Measurements from ENCODE around the gene SLC2A13. TPM values are rescaled to one million over a fixed set of nuclear protein-coding genes. Genes with fewer than 3 reads are reported as not detected.

The SLC2A13 gene
- total and polyA plus RNA-seq, 2 donors (not counting 3 experiments of a cell fraction or from before 2014, with no cell fraction given), result 1.2 to 4.9 TPM

DNA sequence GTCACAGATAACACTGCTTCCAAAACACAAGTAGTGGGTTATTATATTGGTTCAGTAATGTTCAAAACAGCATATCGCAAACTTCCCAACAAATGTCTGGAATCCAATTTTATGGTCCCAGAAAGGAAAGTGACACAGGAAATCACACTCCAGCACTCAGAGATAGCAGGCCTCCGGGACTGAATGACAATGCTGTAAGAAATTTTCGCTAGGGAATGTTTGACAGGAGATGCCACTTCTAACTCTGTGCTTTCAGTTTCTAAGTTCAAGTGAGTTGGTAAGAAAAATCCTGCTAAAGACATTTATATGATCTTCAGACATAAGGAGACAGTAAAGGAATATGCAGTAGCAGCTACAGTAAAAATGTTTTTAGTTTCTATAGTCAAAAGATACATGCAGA is 93.2 kb downstream of the SLC2A13 start:
- Histone ChIP-seq H3K27ac (ENCODE audit: insufficient read depth, low read depth, low read length) (no peak overlapping the region), H2AFZ (ENCODE audit: low read depth, low read length) (peak overlapping the region; percentile 17), H3K9me1 (replicated peaks; ENCODE audit: control insufficient read depth, extremely low read depth, insufficient read depth, low read length) (no peaks in the 10 kb centered on the region), H3K4me2 (ENCODE audit: insufficient read depth, low read length) (peak overlapping the region; percentile 62), H3K4me3 (replicated peaks in 1 of 3; ENCODE audit: insufficient read depth in 1 of 3, low read depth in 1 of 3, low read length in 3 of 3) (no peak overlapping the region), H3K79me2 (ENCODE audit: control insufficient read depth, insufficient read depth, low read length) (no peaks in the 10 kb centered on the region), H4K20me1 (replicated peaks; ENCODE audit: control insufficient read depth, extremely low read depth, insufficient read depth, low read length) (no peaks in the 10 kb centered on the region), H3K36me3 (ENCODE audit: control insufficient read depth in 2 of 2, extremely low read depth in 1 of 2, insufficient read depth in 2 of 2, low read length in 2 of 2) (no peaks in the 10 kb centered on the region), H3K4me1 (ENCODE audit: control insufficient read depth, extremely low read depth, insufficient read depth, low read length) (no peaks in the 10 kb centered on the region), H3K9me3 (replicated peaks; ENCODE audit: control insufficient read depth, insufficient read depth, low read length) (no peaks in the 10 kb centered on the region), H3K9ac (replicated peaks; ENCODE audit: extremely low read depth, insufficient read depth, low read length) (no peak overlapping the region), H3K27me3 (ENCODE audit: control insufficient read depth in 2 of 2, insufficient read depth in 2 of 2, low read length in 2 of 2) (no peaks in the 10 kb centered on the region)
- FAIRE-seq, result no peak
- TF ChIP-seq FOS (IDR thresholded peaks at IDR 0.05; ENCODE audit: borderline replicate concordance, insufficient read depth, low read length) (no peak), POLR2A (IDR thresholded peaks at IDR 0.05; ENCODE audit: low read depth, low read length) (no peak), MYC (IDR thresholded peaks at IDR 0.05; ENCODE audit: low read depth, low read length) (no peak), GATA2 (IDR thresholded peaks at IDR 0.05; ENCODE audit: insufficient read depth, insufficient read length, low read depth, low read length) (no peak), JUN (IDR thresholded peaks at IDR 0.05; ENCODE audit: borderline replicate concordance, insufficient read depth, insufficient read length, low read depth) (no peak), EZH2 (IDR thresholded peaks at IDR 0.05; ENCODE audit: borderline replicate concordance, low read depth, low read length, severe bottlenecking) (no peak), POLR2AphosphoS5 (IDR thresholded peaks at IDR 0.05; ENCODE audit: insufficient read depth, low read depth, low read length) (no peak)
- TF ChIP-seq, protein P1, sequence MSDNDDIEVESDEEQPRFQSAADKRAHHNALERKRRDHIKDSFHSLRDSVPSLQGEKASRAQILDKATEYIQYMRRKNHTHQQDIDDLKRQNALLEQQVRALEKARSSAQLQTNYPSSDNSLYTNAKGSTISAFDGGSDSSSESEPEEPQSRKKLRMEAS (IDR thresholded peaks at IDR 0.05; ENCODE audit: insufficient read depth, insufficient read length), result no peak
- TF ChIP-seq, protein P2, sequence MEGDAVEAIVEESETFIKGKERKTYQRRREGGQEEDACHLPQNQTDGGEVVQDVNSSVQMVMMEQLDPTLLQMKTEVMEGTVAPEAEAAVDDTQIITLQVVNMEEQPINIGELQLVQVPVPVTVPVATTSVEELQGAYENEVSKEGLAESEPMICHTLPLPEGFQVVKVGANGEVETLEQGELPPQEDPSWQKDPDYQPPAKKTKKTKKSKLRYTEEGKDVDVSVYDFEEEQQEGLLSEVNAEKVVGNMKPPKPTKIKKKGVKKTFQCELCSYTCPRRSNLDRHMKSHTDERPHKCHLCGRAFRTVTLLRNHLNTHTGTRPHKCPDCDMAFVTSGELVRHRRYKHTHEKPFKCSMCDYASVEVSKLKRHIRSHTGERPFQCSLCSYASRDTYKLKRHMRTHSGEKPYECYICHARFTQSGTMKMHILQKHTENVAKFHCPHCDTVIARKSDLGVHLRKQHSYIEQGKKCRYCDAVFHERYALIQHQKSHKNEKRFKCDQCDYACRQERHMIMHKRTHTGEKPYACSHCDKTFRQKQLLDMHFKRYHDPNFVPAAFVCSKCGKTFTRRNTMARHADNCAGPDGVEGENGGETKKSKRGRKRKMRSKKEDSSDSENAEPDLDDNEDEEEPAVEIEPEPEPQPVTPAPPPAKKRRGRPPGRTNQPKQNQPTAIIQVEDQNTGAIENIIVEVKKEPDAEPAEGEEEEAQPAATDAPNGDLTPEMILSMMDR (IDR thresholded peaks at IDR 0.05; ENCODE audit: extremely low read depth in 1 of 2, insufficient read depth in 1 of 2, low read depth in 1 of 2, low read length in 2 of 2), result no peak
- ChIA-PET POLR2A (no interaction called here), CTCF (interaction anchor here (0.9 to 6.2 kb wide), 4 partner anchors 21 to 303 kb away, joined by 3 to 189 read pairs (median 28); partner anchors contain the start of gene SLC2A13)
- peak; percentile 11 for DNase-seq (ENCODE audit: low read depth, low spot score)
- no TSS peak for BruUV-seq (replicated peaks)
- intact Hi-C loops (cut with micrococcal nuclease), result loop anchor here (1.0 kb wide), 1 partner anchor 140 kb away; no protein-coding TSS in a partner anchor
- dilution Hi-C loops (cut with MboI; ENCODE audit: extremely low pct_ligation_motif_present, low sequenced_read_pairs), result no loop called here
